Right cardiac atrium (tissue), 5 donors: ENCODE measurements around the gene GNA15. TPM values are rescaled to one million over a fixed set of nuclear protein-coding genes. Genes with fewer than 3 reads are reported as not detected.
"Not testable (repeated sequence)": the region's sequence is repeated elsewhere in the genome, so short reads cannot be mapped to it uniquely, and the experiment has no call there.

Experiments used
- ATAC-seq, 2 donors: fragments of 200-7000 bp; cut with Tn5 transposase; one replicate each; pipeline versions ENCODE4 v1.8.0 to v1.9.1; 2020; ENCODE audit warnings: moderate library complexity in 2 of 2, mild to moderate bottlenecking in 1 of 2
- DNase-seq, 3 donors: peaks; one replicate each; pipeline ENCODE4 v3.0.0-alpha.2; 2020
- H3K27ac ChIP-seq: one replicate; pipeline ENCODE4 v1.5.1; 2013; ENCODE audit warnings: mild to moderate bottlenecking, low read length, control low read depth, moderate library complexity
- H3K27me3 ChIP-seq: one replicate; pipeline ENCODE4 v1.6.1; 2013; ENCODE audit not compliant: control insufficient read depth, insufficient read depth
- H3K4me1 ChIP-seq: one replicate; pipeline ENCODE4 v1.6.1; 2013; ENCODE audit warnings: low read length; ENCODE audit not compliant: control insufficient read depth, insufficient read depth
- H3K4me3 ChIP-seq: one replicate; pipeline ENCODE4 v1.5.1; 2013; ENCODE audit warnings: low read length, control low read depth
- H3K9me3 ChIP-seq: one replicate; pipeline ENCODE4 v1.6.1; 2013; ENCODE audit warnings: low read length; ENCODE audit not compliant: control insufficient read depth
- WGBS: extraction: QIAGEN DNeasy Blood & Tissue Kit; methylation state at CpG from one replicate; pipeline ENCODE4 v1.1.7; 2013; 5-methylcytosine and 5-hydroxymethylcytosine counted together
- intact Hi-C, 4 donors: fragments of 100-400 bp; cut with DNase I; formaldehyde crosslinking; loops; one replicate each; pipeline versions ENCODE4 v1.11.0 to v1.14.0; 2022 to 2023
- polyA plus RNA-seq: library from polyadenylated mRNA; stranded (reverse); fragments of 200-250 nt; gene quantifications from one replicate; pipeline ENCODE4 v1.2.3, GENCODE V29; 2013
- total RNA-seq, 4 donors: library from RNA; stranded (reverse); fragmentation: NEBNext Ultra II Directional; extraction: Animal tissue kit (Norgen Biotek cat#: 25700); gene quantifications; one replicate each; pipeline ENCODE4 v1.2.1, GENCODE V29; 2021
- donor health status: healthy with polysubstance abuse.
- donor health status: DM: no; HTN: yes; CAD: no.
- donor health status: DM: no; HTN: no; CAD: no.
- donor health status: DM: no; HTN: yes; CAD: no; lungs with severe emphysema.
- donor health status: DM: yes; HTN: yes; CAD: no.

The GNA15 gene
- total and polyA plus RNA-seq, 5 donors: 1.00 to 2.5 (median 1.8) TPM

DNA sequence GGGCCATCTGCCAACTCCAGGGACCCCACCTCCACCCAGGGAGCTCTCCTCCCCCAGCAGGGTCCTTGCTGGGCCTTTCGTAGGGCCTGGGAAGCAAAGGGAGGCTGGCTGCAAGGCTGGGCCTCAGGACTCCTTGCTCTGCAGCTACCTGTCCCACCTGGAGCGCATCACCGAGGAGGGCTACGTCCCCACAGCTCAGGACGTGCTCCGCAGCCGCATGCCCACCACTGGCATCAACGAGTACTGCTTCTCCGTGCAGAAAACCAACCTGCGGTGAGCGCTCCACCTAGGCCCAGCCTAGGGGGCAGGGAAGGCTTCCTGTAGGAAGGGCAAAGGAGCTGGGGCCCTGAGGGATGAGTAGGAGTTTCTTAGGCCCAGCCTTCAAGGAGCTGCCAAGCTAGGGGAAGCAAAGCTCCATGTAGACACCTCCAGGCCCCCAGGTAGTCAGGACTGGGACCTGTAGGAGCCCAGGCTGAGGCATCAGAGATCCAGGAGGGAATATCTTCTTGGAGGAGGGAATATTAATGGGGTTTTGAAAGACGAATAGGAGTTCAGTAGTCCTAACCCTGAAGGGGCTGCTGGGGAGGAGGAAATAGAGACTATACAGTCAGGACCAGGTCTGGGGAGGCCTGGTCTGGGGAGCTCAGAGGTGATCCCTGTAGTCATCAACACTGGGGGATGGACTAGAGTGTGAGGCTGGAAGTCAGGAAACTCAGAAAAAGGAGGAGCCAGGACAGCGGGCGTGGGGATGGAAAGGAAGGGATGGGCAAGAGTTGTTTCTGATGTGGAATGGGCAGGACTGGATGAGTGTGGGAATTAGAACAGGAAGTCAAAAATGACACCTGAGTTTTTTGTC lies 16.0 kb downstream of the GNA15 start:
- no peak overlapping the region for H3K4me3 ChIP-seq
- H3K27ac ChIP-seq: no peak overlapping the region
- no peaks in the 10 kb centered on the region for H3K4me1 ChIP-seq
- H3K27me3 ChIP-seq: no peaks in the 10 kb centered on the region
- WGBS: 79% methylated on average over 14 of the region's 14 CpGs
- intact Hi-C loops: loop anchor here in 1 of 4 donors (10.0 kb wide), 1 partner anchor 197 kb away; no protein-coding TSS in a partner anchor
- ATAC-seq (no peak), DNase-seq (no peak)
- H3K9me3 ChIP-seq: no peaks in the 10 kb centered on the region

DNA sequence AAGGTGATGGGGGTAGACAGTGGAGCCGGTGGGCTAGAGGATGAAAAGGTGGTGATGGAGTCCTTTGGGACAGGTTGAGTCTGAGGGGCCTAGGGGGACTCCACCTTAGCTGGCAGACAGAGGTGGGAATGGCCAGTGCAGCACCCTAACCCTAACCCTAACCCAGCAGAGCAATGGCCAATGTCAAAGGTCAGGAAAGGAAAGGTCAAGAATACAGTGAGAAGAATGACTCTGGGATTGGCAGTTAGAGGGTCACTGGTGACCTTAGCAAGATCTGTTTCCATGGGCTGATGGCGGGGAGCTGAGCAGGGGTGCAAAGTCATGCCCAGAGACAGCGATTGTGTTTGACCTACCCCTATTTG lies 16.6 kb downstream of the GNA15 start:
- ATAC-seq (no peak), DNase-seq (no peak)
- H3K9me3 ChIP-seq: no peaks in the 10 kb centered on the region
- H3K27ac ChIP-seq: no peak overlapping the region
- intact Hi-C loops: loop anchor here in 1 of 4 donors (10.0 kb wide), 1 partner anchor 198 kb away; no protein-coding TSS in a partner anchor
- WGBS: 93% methylated on average over 3 of the region's 3 CpGs
- no peaks in the 10 kb centered on the region for H3K4me1 ChIP-seq
- no peaks in the 10 kb centered on the region for H3K27me3 ChIP-seq
- H3K4me3 ChIP-seq: no peak overlapping the region

DNA sequence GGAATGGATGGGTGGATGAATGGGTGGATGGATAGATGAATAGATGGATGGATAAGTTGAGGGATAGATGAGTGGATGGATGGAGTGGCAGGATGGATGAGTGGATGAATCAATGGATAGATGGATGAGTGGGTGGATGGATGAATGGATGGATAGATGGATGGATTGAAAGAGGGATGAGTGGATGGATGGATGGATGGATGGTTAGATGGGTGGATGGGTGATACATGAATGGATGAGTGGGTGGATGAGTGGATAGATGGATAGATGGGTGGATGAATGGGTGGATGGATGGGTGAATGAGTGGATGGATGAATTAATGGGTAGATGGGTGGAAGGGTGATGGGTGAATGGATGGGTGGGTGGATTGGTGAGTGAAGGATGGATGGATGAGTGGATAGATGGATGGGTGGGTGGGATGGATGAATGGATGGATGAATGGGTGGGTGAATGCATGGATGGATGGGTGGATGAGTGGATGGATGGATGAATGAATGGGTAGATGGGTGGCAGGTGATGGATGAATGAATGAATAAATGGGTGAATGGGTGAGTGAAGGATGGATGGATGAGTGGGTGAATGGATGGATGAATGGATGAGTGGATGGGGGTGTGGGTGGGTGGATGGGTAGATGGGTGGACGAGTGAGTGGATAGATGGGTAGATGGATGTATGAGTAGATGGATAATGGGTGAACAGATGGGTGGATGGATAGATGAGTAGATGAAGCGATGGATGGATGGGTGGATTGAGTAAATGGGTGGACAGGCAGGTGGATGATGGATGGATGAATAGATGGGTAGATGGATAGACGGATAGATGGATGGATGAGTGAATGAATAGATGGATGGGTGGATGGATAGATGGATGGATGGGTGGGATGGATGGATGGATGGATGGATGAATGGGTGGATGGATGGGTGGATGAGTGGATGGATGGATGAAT lies 17.7 kb downstream of the GNA15 start:
- intact Hi-C loops: loop anchor here in 1 of 4 donors (10.0 kb wide), 1 partner anchor 199 kb away; no protein-coding TSS in a partner anchor
- no peak overlapping the region for H3K27ac ChIP-seq
- 87% methylated on average over 3 of the region's 3 CpGs for WGBS

DNA sequence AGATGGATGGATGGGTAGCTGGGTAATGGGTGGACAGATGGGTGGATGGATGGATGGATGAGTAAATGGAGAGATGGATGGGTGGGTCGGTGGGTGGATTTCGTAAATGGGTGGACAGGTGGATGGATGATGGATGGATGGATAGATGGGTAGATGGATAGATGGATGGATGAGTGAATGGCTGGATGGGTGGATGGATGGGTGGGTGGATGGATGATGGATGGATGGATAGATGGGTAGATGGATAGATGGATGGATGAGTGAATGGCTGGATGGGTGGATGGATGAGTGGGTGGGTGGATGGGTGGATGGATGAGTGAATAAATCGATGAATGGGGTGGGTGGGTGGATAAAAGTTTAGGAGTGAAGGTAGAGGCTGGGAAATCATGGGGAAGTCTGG lies 18.6 kb downstream of the GNA15 start:
- WGBS: 96% methylated on average over 3 of the region's 3 CpGs
- not testable (repeated sequence) for ATAC-seq, DNase-seq, H3K27me3 ChIP-seq, H3K4me3 ChIP-seq, H3K9me3 ChIP-seq, H3K4me1 ChIP-seq, H3K27ac ChIP-seq
- intact Hi-C loops: loop anchor here in 1 of 4 donors (10.0 kb wide), 1 partner anchor 200 kb away; no protein-coding TSS in a partner anchor

More for the DNA sequence above, 17.7 kb downstream of the GNA15 start:
- Histone ChIP-seq H3K4me1 (no peaks in the 10 kb centered on the region), H3K4me3 (no peak overlapping the region), H3K9me3 (no peaks in the 10 kb centered on the region), H3K27me3 (no peaks in the 10 kb centered on the region)
- ATAC-seq (no peak), DNase-seq (no peak)

DNA sequence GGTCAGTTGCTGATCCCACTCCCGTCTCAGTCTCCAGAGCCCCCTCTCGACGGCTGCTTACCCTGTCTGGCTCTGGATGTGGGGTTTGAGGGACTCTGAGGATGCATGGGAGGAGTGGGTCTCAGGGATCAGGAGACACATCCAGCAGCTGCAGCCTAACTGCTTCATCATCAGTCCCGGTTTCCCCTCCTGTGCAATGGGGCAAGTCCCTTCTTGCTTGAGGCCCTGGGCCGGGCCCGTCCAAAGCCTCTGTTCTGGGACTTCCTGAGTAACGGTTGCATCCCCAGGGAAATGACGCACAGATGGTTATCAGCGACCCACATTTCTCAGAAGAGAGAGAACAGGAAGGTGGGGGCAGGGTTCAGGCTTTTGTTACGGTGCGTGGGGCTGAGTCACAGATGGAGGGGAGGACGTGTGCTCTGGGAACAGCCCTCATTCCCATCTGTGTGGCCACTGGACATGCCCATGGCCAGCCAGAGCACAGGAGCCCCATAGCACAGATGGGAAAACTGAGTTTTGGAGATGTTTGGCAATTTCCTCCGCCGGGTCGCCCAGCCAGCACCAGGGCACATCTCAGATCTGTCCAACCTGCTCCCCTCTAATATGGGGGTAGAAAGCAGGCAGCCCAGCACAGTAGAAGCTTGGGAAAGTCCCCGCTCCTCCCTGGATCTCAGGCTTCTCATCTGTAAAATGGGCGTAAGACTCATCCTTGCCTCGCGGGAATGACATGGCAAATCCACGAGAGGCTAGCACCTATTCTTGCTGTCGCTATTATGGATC lies 19.3 kb downstream of the GNA15 start:
- 54% methylated on average over 21 of the region's 21 CpGs for WGBS
- intact Hi-C loops: loop anchor here in 1 of 4 donors (10.0 kb wide), 1 partner anchor 200 kb away; no protein-coding TSS in a partner anchor
- peak; percentile 76 to 96 for ATAC-seq
- H3K27ac ChIP-seq: peak overlapping the region; percentile 68
- peak; percentile 78 to 87 (median 82) for DNase-seq
- no peak overlapping the region for H3K4me3 ChIP-seq
- no peaks in the 10 kb centered on the region for H3K27me3 ChIP-seq
- H3K4me1 ChIP-seq: no peaks in the 10 kb centered on the region
- no peaks in the 10 kb centered on the region for H3K9me3 ChIP-seq

DNA sequence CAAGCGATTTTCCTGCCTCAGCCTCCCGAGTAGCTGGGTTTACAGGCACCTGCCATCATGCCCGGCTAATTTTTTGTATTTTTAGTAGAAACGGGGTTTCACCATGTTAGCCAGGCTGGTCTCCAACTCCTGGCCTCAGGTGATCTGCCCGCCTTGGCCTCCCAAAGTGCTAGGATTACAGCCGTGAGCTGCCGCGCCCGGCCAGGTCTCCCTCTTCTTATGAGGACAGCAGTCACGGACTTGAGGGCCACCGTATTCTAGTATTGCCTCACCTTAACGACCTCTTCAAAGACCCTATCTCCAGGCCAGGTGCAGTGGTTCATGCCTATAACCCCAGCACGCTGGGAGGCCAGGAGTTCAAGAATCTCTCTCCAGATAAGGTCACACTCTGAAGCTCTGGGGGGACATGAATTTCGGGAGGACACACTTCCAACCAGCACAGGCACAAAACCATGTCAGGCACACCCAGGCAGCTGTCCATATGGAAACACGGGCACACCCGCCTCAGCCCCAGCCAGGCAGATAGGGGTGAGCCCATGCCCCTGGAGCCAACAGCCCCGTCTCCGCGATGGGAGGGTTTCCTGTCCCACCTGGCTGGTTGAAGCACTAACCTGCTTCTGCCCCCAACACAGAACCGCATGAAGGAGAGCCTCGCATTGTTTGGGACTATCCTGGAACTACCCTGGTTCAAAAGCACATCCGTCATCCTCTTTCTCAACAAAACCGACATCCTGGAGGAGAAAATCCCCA lies 21.4 kb downstream of the GNA15 start:
- ATAC-seq (no peak), DNase-seq (no peak)
- Histone ChIP-seq H3K4me1 (no peaks in the 10 kb centered on the region), H3K27ac (no peak overlapping the region), H3K4me3 (no peak overlapping the region), H3K27me3 (no peaks in the 10 kb centered on the region), H3K9me3 (no peaks in the 10 kb centered on the region)
- intact Hi-C loops: loop anchor here in 1 of 4 donors (10.0 kb wide), 1 partner anchor 202 kb away; no protein-coding TSS in a partner anchor
- WGBS: 74% methylated on average over 23 of the region's 23 CpGs

DNA sequence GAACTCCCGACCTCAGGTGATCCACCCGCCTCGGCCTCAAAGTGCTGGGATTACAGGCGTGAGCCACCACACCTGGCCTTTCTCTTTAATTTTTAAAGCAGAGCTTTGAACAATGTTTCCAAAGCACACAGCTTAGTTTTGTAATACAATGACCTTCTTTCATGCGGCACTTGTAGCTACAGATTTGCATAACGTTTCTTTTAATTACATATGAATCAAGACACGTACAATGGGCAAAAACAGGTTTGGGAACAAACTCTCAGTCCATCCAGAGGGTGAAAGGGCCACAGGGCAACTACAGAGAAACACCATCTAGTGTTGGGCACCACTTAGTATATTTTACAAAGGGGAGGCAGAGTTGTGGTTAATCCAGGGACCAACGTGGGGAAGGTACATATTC lies 23.7 kb downstream of the GNA15 start:
- no peak overlapping the region for H3K27ac ChIP-seq
- no peak for ATAC-seq
- 76% methylated on average over 8 of the region's 8 CpGs for WGBS
- H3K4me1 ChIP-seq: no peaks in the 10 kb centered on the region
- DNase-seq: no peak
- no peaks in the 10 kb centered on the region for H3K9me3 ChIP-seq
- H3K4me3 ChIP-seq: no peak overlapping the region
- H3K27me3 ChIP-seq: no peaks in the 10 kb centered on the region
- intact Hi-C loops: loop anchor here in 1 of 4 donors (10.0 kb wide), 1 partner anchor 205 kb away; no protein-coding TSS in a partner anchor

DNA sequence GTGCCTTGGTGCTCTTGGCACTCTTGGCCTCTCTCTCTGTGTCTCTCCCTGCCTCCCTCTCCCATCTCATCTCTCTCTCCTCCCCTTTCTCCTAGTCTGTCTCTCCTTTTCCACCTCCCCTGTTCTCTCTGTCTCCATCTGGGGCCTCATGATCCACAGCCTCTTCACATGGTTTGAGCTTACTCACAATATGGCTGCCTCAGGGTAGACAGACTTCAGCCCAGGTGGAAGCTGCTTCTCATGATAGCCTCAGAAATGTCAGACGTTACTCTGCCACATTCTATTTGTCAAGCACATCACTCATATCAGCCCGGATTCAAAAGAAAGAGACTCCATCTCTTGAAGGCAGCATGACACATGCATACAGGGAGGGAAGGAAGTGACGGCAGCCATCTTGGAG lies 24.4 kb downstream of the GNA15 start:
- H3K4me3 ChIP-seq: no peak overlapping the region
- no peak overlapping the region for H3K27ac ChIP-seq
- WGBS: 62% methylated on average over 3 of the region's 3 CpGs
- DNase-seq (no peak), ATAC-seq (no peak)
- H3K4me1 ChIP-seq: no peaks in the 10 kb centered on the region
- intact Hi-C loops: loop anchor here (5.0 to 10.0 kb wide), 5 partner anchors 83 to 208 kb away; no protein-coding TSS in a partner anchor
- no peaks in the 10 kb centered on the region for H3K9me3 ChIP-seq
- no peaks in the 10 kb centered on the region for H3K27me3 ChIP-seq

DNA sequence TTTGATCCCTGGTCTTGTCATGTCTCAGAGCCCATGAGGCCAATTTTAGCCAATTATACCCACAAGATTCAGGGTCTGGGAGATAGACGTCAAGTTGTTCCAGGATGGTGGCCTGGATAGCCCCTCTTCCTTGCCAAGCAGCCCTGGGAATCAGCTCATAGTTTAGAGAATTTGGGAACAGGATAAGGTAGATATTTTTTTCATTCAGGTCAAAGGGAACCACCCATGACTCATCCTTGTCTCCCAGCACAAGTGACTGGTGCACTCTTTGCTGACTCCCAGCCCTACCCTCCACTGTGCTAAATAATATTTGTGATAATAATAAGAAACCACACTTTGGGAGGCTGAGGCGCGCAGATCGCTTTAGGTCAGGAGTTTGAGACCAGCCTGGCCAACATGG lies 25.6 kb downstream of the GNA15 start:
- no peaks in the 10 kb centered on the region for H3K27me3 ChIP-seq
- no peak overlapping the region for H3K4me3 ChIP-seq
- 84% methylated on average over 4 of the region's 4 CpGs for WGBS
- no peaks in the 10 kb centered on the region for H3K4me1 ChIP-seq
- intact Hi-C loops: loop anchor here (5.0 to 10.0 kb wide), 5 partner anchors 84 to 209 kb away; no protein-coding TSS in a partner anchor
- DNase-seq (no peak), ATAC-seq (peak in 1 of 2 donors; percentile 27)
- H3K27ac ChIP-seq: no peak overlapping the region
- H3K9me3 ChIP-seq: no peaks in the 10 kb centered on the region
